GM12878 (cell line): ENCODE data around the gene AADAC. TPM values are rescaled to one million over a fixed set of nuclear protein-coding genes. Genes with fewer than 3 reads are reported as not detected.

Source experiments
- ATAC-seq: fragments of 200-7000 bp; cut with Tn5 transposase; 3 replicates; pipeline ENCODE4 v1.9.1; 2020; ENCODE audit warnings: mild to moderate bottlenecking, moderate library complexity
- BruUV-seq: library from RNA; stranded (reverse); fragments of 400-500 nt; replicated peaks from 2 replicates; lab custom pipeline; 2021; lab: Mats Ljungman, UMichigan
- CTCF ChIA-PET: fragments of 300-600 bp; sonication (Branson Sonifier 250); formaldehyde crosslinking; extraction: SDS; loops from one replicate; lab custom pipeline; 2021; ENCODE audit warnings: inconsistent platforms; lab: Yijun Ruan, JAX
- POLR2A ChIA-PET: fragments of 350-600 bp; formaldehyde crosslinking; extraction: SDS; loops from one replicate; lab custom pipeline; 2021; ENCODE audit warnings: inconsistent platforms; lab: Charles Lee
- RAD21 ChIA-PET: fragments of 300-600 bp; sonication (Branson Sonifier 250); formaldehyde crosslinking; loops from one replicate; lab custom pipeline; 2023; ENCODE audit warnings: antibody characterized with exemption; ENCODE audit not compliant: unreplicated experiment; lab: Charles Lee
- SMC1A ChIA-PET: fragments of 300-600 bp; sonication (Branson Sonifier 250); formaldehyde crosslinking; loops from one replicate; lab custom pipeline; 2023; ENCODE audit not compliant: unreplicated experiment, uncharacterized antibody; lab: Charles Lee
- DNase-seq: peaks from one replicate; pipeline ENCODE4 v3.0.0-alpha.2; 2011; ENCODE audit warnings: low read depth, low spot score
- FAIRE-seq: peaks from 3 replicates; lab custom pipeline; 2011; peaks lifted over from hg19 to GRCh38; lab: Jason Lieb, UNC
- H2AFZ ChIP-seq: 2 replicates; pipeline ENCODE4 v1.6.0; 2011; ENCODE audit warnings: low read depth, low read length, control low read depth; ENCODE audit not compliant: control insufficient read depth
- H3K27ac ChIP-seq: 2 replicates; pipeline ENCODE4 v1.5.1; 2011; ENCODE audit warnings: control low read depth; ENCODE audit not compliant: control insufficient read depth, insufficient read depth
- H3K27me3 ChIP-seq, 2 experiments: replicated peaks in 1 of 2; 2 replicates each; pipeline versions ENCODE4 v1.6.0 to v1.6.1; 2011; ENCODE audit warnings: low read length in 1 of 2; ENCODE audit not compliant: control insufficient read depth in 2 of 2, insufficient read depth in 2 of 2
- H3K36me3 ChIP-seq, 2 experiments: 2 replicates each; pipeline ENCODE4 v1.5.1; 2011; ENCODE audit warnings: low read length in 1 of 2; ENCODE audit not compliant: control insufficient read depth in 2 of 2, insufficient read depth in 2 of 2
- H3K4me1 ChIP-seq: 2 replicates; pipeline ENCODE4 v1.6.1; 2011; ENCODE audit warnings: mild to moderate bottlenecking, low read length, moderate library complexity, mixed read lengths; ENCODE audit not compliant: control insufficient read depth, insufficient read depth
- H3K4me2 ChIP-seq: 2 replicates; pipeline ENCODE4 v1.6.0; 2011; ENCODE audit warnings: control low read depth; ENCODE audit not compliant: control insufficient read depth, insufficient read depth
- H3K4me3 ChIP-seq: fragments of 200-600 bp; sonication (generic); 2 replicates; pipeline ENCODE4 v1.5.1; 2016
- H3K79me2 ChIP-seq: 2 replicates; pipeline ENCODE4 v1.6.0; 2011; ENCODE audit warnings: low read length; ENCODE audit not compliant: control insufficient read depth, insufficient read depth
- H3K9ac ChIP-seq: 2 replicates; pipeline ENCODE4 v1.8.0; 2011; ENCODE audit warnings: low read length, control low read depth, mixed read lengths; ENCODE audit not compliant: control insufficient read depth, insufficient read depth
- H3K9me3 ChIP-seq: replicated peaks from 3 replicates; pipeline ENCODE4 v1.5.1; 2011; ENCODE audit warnings: mild to moderate bottlenecking, low read length; ENCODE audit not compliant: control insufficient read depth, insufficient read depth
- H4K20me1 ChIP-seq: 2 replicates; pipeline ENCODE4 v1.6.0; 2011; ENCODE audit not compliant: control insufficient read depth, insufficient read depth
- CBX3 ChIP-seq: fragments of 200-600 bp; sonication (generic); IDR thresholded peaks from 2 replicates; pipeline ENCODE4 v1.6.1; 2016; ENCODE audit warnings: low read depth, borderline replicate concordance
- RAD21 ChIP-seq: IDR thresholded peaks from 2 replicates; pipeline ENCODE4 v1.6.1; 2011; ENCODE audit warnings: mild to moderate bottlenecking, low read depth, low read length, moderate library complexity; ENCODE audit not compliant: insufficient read depth
- SMAD1 ChIP-seq: fragments of 450-650 bp; IDR thresholded peaks from 2 replicates; pipeline ENCODE4 v1.6.1; 2018; ENCODE audit warnings: mild to moderate bottlenecking, low read depth; ENCODE audit not compliant: partially characterized antibody
- ZNF384 ChIP-seq: IDR thresholded peaks from 2 replicates; pipeline ENCODE4 v1.6.1; 2012; ENCODE audit warnings: low read depth, mild to moderate bottlenecking, low read length, improper control_type of control experiment, borderline replicate concordance
- WGBS: methylation state at CpG from one replicate; pipeline ENCODE4 v1.1.6; 2016; ENCODE audit warnings: low lambda C conversion rate; ENCODE audit not compliant: insufficient replicate concordance, insufficient coverage; ENCODE audit errors: missing lambda C conversion rate; 5-methylcytosine and 5-hydroxymethylcytosine counted together
- in situ Hi-C: fragments of 300-500 bp; cut with MboI; formaldehyde crosslinking; loops from 9 replicates; pipeline ENCODE4 v1.14.3; 2018; ENCODE audit warnings: mixed read lengths
- intact Hi-C: fragments of 100-400 bp; cut with micrococcal nuclease; formaldehyde crosslinking; loops from one replicate; pipeline ENCODE4 v1.14.2; 2022; ENCODE audit not compliant: unreplicated experiment
- polyA plus RNA-seq, 11 experiments: library from polyadenylated mRNA; depleted of rRNA in 4 of 11; unstranded in 6 of 11; stranded (reverse) in 5 of 11; fragments of >200 nt; fragmentation: Nextera tagmentation in 4 of 11; fragmentation: Illumina TruSeq in 1 of 11; extraction: Ambion mirVana in 4 of 11; extraction: Trizol in 1 of 11; gene quantifications; 1 replicate in 1 of 11; 2 replicates in 10 of 11; pipeline versions ENCODE4 v1.2.1 to v1.2.3, GENCODE V29; 2011 to 2016; ENCODE audit warnings: inconsistent platforms in 2 of 11, missing spikeins in 2 of 11, low read depth in 1 of 11
- total RNA-seq, 4 experiments: library from RNA; depleted of rRNA in 3 of 4; stranded (reverse); fragments of >200 nt in 3 of 4; fragmentation: Illumina TruSeq in 1 of 4; extraction: Trizol in 1 of 4; gene quantifications; 2 replicates each; pipeline versions ENCODE4 v1.2.1 to v1.2.3, GENCODE V29; 2013 to 2021
- TF ChIP-seq, protein P1 (sequence below): IDR thresholded peaks from 2 replicates; pipeline ENCODE4 v1.6.1; 2012; ENCODE audit warnings: mild to moderate bottlenecking, low read depth, low read length

AADAC gene
- total and polyA plus RNA-seq, 10 of the 15 experiments (the other 5 are each of a cell fraction or from before 2014, with no cell fraction given), result 0.13 TPM; not detected in 9

DNA sequence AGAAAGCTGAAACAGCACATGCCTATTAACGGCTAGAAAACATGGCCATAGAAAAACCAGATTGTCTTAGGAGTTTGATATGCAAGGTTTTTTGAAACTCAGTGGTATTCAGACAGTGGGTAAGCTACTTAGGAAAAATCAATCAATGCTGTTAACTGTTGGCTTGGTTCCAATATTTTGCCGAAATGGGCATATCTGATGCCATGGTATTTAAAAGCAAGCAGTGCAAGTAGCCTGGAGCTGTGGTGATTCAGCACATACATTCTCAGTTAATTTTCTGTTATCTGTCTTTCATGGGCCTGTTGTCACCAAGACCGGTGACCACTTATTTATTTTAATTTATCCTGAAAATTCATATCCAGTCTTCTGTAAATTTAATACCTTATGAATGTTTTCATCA, 42.2 kb downstream of the AADAC start:
- ChIA-PET POLR2A (no interaction called here), CTCF (interaction anchor here (0.7 kb wide), 1 partner anchor 63 kb away, joined by 3 read pairs; no protein-coding TSS in a partner anchor), RAD21 (no interaction called here), SMC1A (no interaction called here)
- H3K27ac ChIP-seq, result no peak overlapping the region
- intact Hi-C loops (no loop called here), in situ Hi-C loops (no loop called here)
- TF ChIP-seq CBX3 (no peak), SMAD1 (no peak), RAD21 (no peak), ZNF384 (no peak)
- TF ChIP-seq, protein P1, sequence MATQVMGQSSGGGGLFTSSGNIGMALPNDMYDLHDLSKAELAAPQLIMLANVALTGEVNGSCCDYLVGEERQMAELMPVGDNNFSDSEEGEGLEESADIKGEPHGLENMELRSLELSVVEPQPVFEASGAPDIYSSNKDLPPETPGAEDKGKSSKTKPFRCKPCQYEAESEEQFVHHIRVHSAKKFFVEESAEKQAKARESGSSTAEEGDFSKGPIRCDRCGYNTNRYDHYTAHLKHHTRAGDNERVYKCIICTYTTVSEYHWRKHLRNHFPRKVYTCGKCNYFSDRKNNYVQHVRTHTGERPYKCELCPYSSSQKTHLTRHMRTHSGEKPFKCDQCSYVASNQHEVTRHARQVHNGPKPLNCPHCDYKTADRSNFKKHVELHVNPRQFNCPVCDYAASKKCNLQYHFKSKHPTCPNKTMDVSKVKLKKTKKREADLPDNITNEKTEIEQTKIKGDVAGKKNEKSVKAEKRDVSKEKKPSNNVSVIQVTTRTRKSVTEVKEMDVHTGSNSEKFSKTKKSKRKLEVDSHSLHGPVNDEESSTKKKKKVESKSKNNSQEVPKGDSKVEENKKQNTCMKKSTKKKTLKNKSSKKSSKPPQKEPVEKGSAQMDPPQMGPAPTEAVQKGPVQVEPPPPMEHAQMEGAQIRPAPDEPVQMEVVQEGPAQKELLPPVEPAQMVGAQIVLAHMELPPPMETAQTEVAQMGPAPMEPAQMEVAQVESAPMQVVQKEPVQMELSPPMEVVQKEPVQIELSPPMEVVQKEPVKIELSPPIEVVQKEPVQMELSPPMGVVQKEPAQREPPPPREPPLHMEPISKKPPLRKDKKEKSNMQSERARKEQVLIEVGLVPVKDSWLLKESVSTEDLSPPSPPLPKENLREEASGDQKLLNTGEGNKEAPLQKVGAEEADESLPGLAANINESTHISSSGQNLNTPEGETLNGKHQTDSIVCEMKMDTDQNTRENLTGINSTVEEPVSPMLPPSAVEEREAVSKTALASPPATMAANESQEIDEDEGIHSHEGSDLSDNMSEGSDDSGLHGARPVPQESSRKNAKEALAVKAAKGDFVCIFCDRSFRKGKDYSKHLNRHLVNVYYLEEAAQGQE, result no peak
- WGBS, result 88% methylated on average over 3 of the region's 3 CpGs
- H3K79me2 ChIP-seq, result no peaks in the 10 kb centered on the region
- no peaks in the 10 kb centered on the region for H4K20me1 ChIP-seq
- DNase-seq (no peak), FAIRE-seq (no peak), ATAC-seq (no peak)
- H3K36me3 ChIP-seq, result no peaks in the 10 kb centered on the region
- no peak overlapping the region for H3K9ac ChIP-seq
- H3K4me2 ChIP-seq, result no peak overlapping the region
- H3K27me3 ChIP-seq, result no peaks in the 10 kb centered on the region
- no TSS peak for BruUV-seq
- no peak overlapping the region for H2AFZ ChIP-seq
- no peaks in the 10 kb centered on the region for H3K4me1 ChIP-seq
- no peaks in the 10 kb centered on the region for H3K9me3 ChIP-seq
- no peak overlapping the region for H3K4me3 ChIP-seq
